Measurements from ENCODE around the gene KRT23.

Gene KRT23

GRCh38 chr17:40963838-40964237, 26.4 kb upstream of the KRT23 start:
- Histone ChIP-seq H4K8ac (ENCODE audit: low read depth, low read length) (no peak overlapping the region), H3K4me3 (ENCODE audit: low read length) (no peak overlapping the region), H3K4ac (ENCODE audit: low read depth, low read length) (no peak overlapping the region), H3K79me2 (ENCODE audit: control insufficient read depth, insufficient read depth, low read length) (no peaks in the 10 kb centered on the region), H4K5ac (ENCODE audit: low read length) (no peak overlapping the region), H3K36me3 (ENCODE audit: control insufficient read depth, insufficient read depth, low read length) (no peaks in the 10 kb centered on the region), H3K9ac (ENCODE audit: low read length) (no peak overlapping the region), H3K27ac (ENCODE audit: low read depth, low read length) (no peak overlapping the region), H3K18ac (ENCODE audit: low read length) (no peak overlapping the region), H2AK5ac (ENCODE audit: low read length) (no peak overlapping the region), H3K23ac (ENCODE audit: low read length) (no peak overlapping the region), H3K27me3 (ENCODE audit: insufficient read depth, low read length, poor library complexity) (no peaks in the 10 kb centered on the region), H2BK120ac (ENCODE audit: low read depth, low read length) (no peak overlapping the region), H3K79me1 (ENCODE audit: low read length) (no peaks in the 10 kb centered on the region), H2BK15ac (replicated peaks; ENCODE audit: low read depth) (no peak overlapping the region), H2BK5ac (ENCODE audit: low read length) (no peak overlapping the region), H3K56ac (ENCODE audit: low read length) (no peak overlapping the region), H3K4me2 (ENCODE audit: low read length) (no peak overlapping the region), H3K4me1 (ENCODE audit: control insufficient read depth, low read depth, low read length) (no peaks in the 10 kb centered on the region)
- no CpG with 5 or more reads among the region's 1 CpG for WGBS (ENCODE audit: extremely low coverage, insufficient coverage, low lambda C conversion rate)
- DNase-seq: peak; percentile 16

- no peak overlapping the region for H2BK120ac ChIP-seq (ENCODE audit: low read depth, low read length)
- no peaks in the 10 kb centered on the region for H3K79me1 ChIP-seq (ENCODE audit: low read length)
- H3K56ac ChIP-seq (ENCODE audit: low read length): no peak overlapping the region
- no peak overlapping the region for H2BK15ac ChIP-seq (replicated peaks; ENCODE audit: low read depth)
- H4K5ac ChIP-seq (ENCODE audit: low read length): no peak overlapping the region
- no peaks in the 10 kb centered on the region for H3K36me3 ChIP-seq (ENCODE audit: control insufficient read depth, insufficient read depth, low read length)
- no peak overlapping the region for H2BK5ac ChIP-seq (ENCODE audit: low read length)
- no peak overlapping the region for H3K4me2 ChIP-seq (ENCODE audit: low read length)
- H2AK5ac ChIP-seq (ENCODE audit: low read length): no peak overlapping the region
- no peak overlapping the region for H3K4ac ChIP-seq (ENCODE audit: low read depth, low read length)
- WGBS (ENCODE audit: extremely low coverage, insufficient coverage, low lambda C conversion rate): no CpG with 5 or more reads among the region's 4 CpGs
- H3K4me1 ChIP-seq (ENCODE audit: control insufficient read depth, low read depth, low read length): no peaks in the 10 kb centered on the region
- no peak overlapping the region for H3K27ac ChIP-seq (ENCODE audit: low read depth, low read length)
- no peak overlapping the region for H3K18ac ChIP-seq (ENCODE audit: low read length)
- no peaks in the 10 kb centered on the region for H3K27me3 ChIP-seq (ENCODE audit: insufficient read depth, low read length, poor library complexity)
- no peak for DNase-seq
- no peak overlapping the region for H3K9ac ChIP-seq (ENCODE audit: low read length)
- H3K23ac ChIP-seq (ENCODE audit: low read length): no peak overlapping the region
- no peaks in the 10 kb centered on the region for H3K79me2 ChIP-seq (ENCODE audit: control insufficient read depth, insufficient read depth, low read length)
- no peak overlapping the region for H3K4me3 ChIP-seq (ENCODE audit: low read length)
- H4K8ac ChIP-seq (ENCODE audit: low read depth, low read length): no peak overlapping the region
These were observed 24.7 kb upstream of the KRT23 start for GRCh38 chr17:40962059-40962561.

- H4K8ac ChIP-seq (ENCODE audit: low read depth, low read length): no peak overlapping the region
- WGBS (ENCODE audit: extremely low coverage, insufficient coverage, low lambda C conversion rate): no CpG with 5 or more reads among the region's 1 CpG
These were observed 24.1 kb upstream of the KRT23 start for GRCh38 chr17:40961591-40961990.

GRCh38 chr17:40960144-40960543, 22.7 kb upstream of the KRT23 start:
- H3K27ac ChIP-seq (ENCODE audit: low read depth, low read length): no peak overlapping the region
- no peak overlapping the region for H2BK15ac ChIP-seq (replicated peaks; ENCODE audit: low read depth)
- no peaks in the 10 kb centered on the region for H3K79me2 ChIP-seq (ENCODE audit: control insufficient read depth, insufficient read depth, low read length)
- H3K27me3 ChIP-seq (ENCODE audit: insufficient read depth, low read length, poor library complexity): no peaks in the 10 kb centered on the region
- DNase-seq: no peak
- H3K4me2 ChIP-seq (ENCODE audit: low read length): no peak overlapping the region
- no peaks in the 10 kb centered on the region for H3K4me1 ChIP-seq (ENCODE audit: control insufficient read depth, low read depth, low read length)
- no CpG with 5 or more reads among the region's 10 CpGs for WGBS (ENCODE audit: extremely low coverage, insufficient coverage, low lambda C conversion rate)
- H3K56ac ChIP-seq (ENCODE audit: low read length): no peak overlapping the region
- no peak overlapping the region for H2BK120ac ChIP-seq (ENCODE audit: low read depth, low read length)
- H3K4me3 ChIP-seq (ENCODE audit: low read length): no peak overlapping the region
- no peak overlapping the region for H3K9ac ChIP-seq (ENCODE audit: low read length)
- H3K79me1 ChIP-seq (ENCODE audit: low read length): no peaks in the 10 kb centered on the region
- H3K18ac ChIP-seq (ENCODE audit: low read length): no peak overlapping the region
- H3K36me3 ChIP-seq (ENCODE audit: control insufficient read depth, insufficient read depth, low read length): no peaks in the 10 kb centered on the region
- no peak overlapping the region for H2BK5ac ChIP-seq (ENCODE audit: low read length)
- no peak overlapping the region for H4K8ac ChIP-seq (ENCODE audit: low read depth, low read length)
- H3K23ac ChIP-seq (ENCODE audit: low read length): no peak overlapping the region
- H4K5ac ChIP-seq (ENCODE audit: low read length): no peak overlapping the region
- no peak overlapping the region for H2AK5ac ChIP-seq (ENCODE audit: low read length)
- H3K4ac ChIP-seq (ENCODE audit: low read depth, low read length): no peak overlapping the region

More at GRCh38 chr17:40961591-40961990, 24.1 kb upstream of the KRT23 start:
- DNase-seq: no peak
- Histone ChIP-seq H4K5ac (ENCODE audit: low read length) (no peak overlapping the region), H3K4me2 (ENCODE audit: low read length) (no peak overlapping the region), H3K4me1 (ENCODE audit: control insufficient read depth, low read depth, low read length) (no peaks in the 10 kb centered on the region), H3K4ac (ENCODE audit: low read depth, low read length) (no peak overlapping the region), H3K56ac (ENCODE audit: low read length) (no peak overlapping the region), H3K18ac (ENCODE audit: low read length) (no peak overlapping the region), H2AK5ac (ENCODE audit: low read length) (no peak overlapping the region), H2BK15ac (replicated peaks; ENCODE audit: low read depth) (no peak overlapping the region), H3K4me3 (ENCODE audit: low read length) (no peak overlapping the region), H3K79me1 (ENCODE audit: low read length) (no peaks in the 10 kb centered on the region), H3K36me3 (ENCODE audit: control insufficient read depth, insufficient read depth, low read length) (no peaks in the 10 kb centered on the region), H2BK120ac (ENCODE audit: low read depth, low read length) (no peak overlapping the region), H3K23ac (ENCODE audit: low read length) (no peak overlapping the region), H3K9ac (ENCODE audit: low read length) (no peak overlapping the region), H3K79me2 (ENCODE audit: control insufficient read depth, insufficient read depth, low read length) (no peaks in the 10 kb centered on the region), H3K27me3 (ENCODE audit: insufficient read depth, low read length, poor library complexity) (no peaks in the 10 kb centered on the region), H3K27ac (ENCODE audit: low read depth, low read length) (no peak overlapping the region), H2BK5ac (ENCODE audit: low read length) (no peak overlapping the region)

- no peak overlapping the region for H3K9ac ChIP-seq (ENCODE audit: low read length)
- no peak overlapping the region for H3K4me2 ChIP-seq (ENCODE audit: low read length)
- DNase-seq: peak; percentile 33
- H3K18ac ChIP-seq (ENCODE audit: low read length): no peak overlapping the region
- no peaks in the 10 kb centered on the region for H3K27me3 ChIP-seq (ENCODE audit: insufficient read depth, low read length, poor library complexity)
- no CpG with 5 or more reads among the region's 12 CpGs for WGBS (ENCODE audit: extremely low coverage, insufficient coverage, low lambda C conversion rate)
- H3K36me3 ChIP-seq (ENCODE audit: control insufficient read depth, insufficient read depth, low read length): no peaks in the 10 kb centered on the region
- H3K79me2 ChIP-seq (ENCODE audit: control insufficient read depth, insufficient read depth, low read length): no peaks in the 10 kb centered on the region
- H2AK5ac ChIP-seq (ENCODE audit: low read length): no peak overlapping the region
- H3K4me3 ChIP-seq (ENCODE audit: low read length): no peak overlapping the region
- H3K4me1 ChIP-seq (ENCODE audit: control insufficient read depth, low read depth, low read length): no peaks in the 10 kb centered on the region
- H2BK120ac ChIP-seq (ENCODE audit: low read depth, low read length): no peak overlapping the region
- no peak overlapping the region for H3K56ac ChIP-seq (ENCODE audit: low read length)
- H3K23ac ChIP-seq (ENCODE audit: low read length): no peak overlapping the region
- no peaks in the 10 kb centered on the region for H3K79me1 ChIP-seq (ENCODE audit: low read length)
- H2BK5ac ChIP-seq (ENCODE audit: low read length): no peak overlapping the region
- no peak overlapping the region for H3K4ac ChIP-seq (ENCODE audit: low read depth, low read length)
- no peak overlapping the region for H4K8ac ChIP-seq (ENCODE audit: low read depth, low read length)
- no peak overlapping the region for H2BK15ac ChIP-seq (replicated peaks; ENCODE audit: low read depth)
- H3K27ac ChIP-seq (ENCODE audit: low read depth, low read length): no peak overlapping the region
- H4K5ac ChIP-seq (ENCODE audit: low read length): no peak overlapping the region
These were observed 20.9 kb upstream of the KRT23 start for GRCh38 chr17:40958086-40958953.
